ENCODE results near the gene ANKRD66.
"Not testable (repeated sequence)": the region's sequence is repeated elsewhere in the genome, so short reads cannot be mapped to it uniquely, and the experiment has no call there.

ANKRD66 gene

DNA sequence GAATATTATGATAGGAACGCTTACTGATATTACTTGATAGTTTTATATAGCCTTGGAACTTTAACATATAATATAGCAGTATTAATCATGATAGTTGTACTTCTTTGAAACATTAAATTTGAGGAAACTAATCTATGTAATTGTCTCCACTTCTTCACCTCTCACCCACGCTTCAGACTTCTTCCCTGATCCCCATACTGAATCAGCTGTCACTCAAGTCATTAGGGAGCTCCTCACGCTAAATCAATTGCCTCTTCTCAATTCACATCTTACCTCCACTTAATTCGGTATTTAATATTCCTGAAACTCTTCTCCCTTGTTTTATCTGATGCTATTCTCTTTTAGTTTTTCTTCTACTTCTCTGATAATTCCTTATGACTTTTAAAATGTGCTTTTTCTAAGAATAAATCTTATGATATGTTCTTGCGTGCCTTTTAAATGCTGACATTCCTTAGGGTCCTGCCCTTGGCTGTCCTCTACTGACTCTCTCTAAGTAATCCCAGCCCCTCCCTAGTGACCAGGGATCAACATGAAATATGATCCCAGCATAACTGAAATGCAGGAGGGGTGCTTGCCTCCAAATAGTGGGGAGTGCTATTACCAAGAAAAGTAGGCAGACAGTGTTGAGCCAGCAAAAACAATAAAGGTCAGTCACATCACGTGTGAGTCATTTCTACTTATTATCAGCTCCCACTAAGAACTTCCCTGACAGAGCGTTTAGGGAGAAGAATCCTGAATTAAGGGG is 9.9 kb downstream of the ANKRD66 start:
- no peak for DNase-seq

DNA sequence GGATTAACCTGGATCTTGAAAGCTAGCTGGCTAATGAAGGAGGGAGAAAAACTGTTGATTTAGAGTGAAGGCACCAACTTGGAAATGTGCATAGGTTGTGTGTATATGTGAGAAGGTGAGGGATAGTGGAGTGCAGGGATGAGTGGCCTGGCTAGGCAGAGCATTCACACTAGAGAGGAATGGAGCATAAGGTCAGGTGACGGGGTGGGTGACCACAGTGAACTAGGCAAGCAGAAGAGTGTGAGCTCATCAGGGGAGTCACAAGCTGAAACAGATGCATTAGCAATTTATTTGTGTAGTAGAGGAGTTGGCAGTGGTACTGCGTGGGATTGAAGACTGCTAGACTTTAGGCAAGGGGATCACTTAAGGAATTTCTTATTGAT is 10.5 kb downstream of the ANKRD66 start:
- no peak for DNase-seq

DNA sequence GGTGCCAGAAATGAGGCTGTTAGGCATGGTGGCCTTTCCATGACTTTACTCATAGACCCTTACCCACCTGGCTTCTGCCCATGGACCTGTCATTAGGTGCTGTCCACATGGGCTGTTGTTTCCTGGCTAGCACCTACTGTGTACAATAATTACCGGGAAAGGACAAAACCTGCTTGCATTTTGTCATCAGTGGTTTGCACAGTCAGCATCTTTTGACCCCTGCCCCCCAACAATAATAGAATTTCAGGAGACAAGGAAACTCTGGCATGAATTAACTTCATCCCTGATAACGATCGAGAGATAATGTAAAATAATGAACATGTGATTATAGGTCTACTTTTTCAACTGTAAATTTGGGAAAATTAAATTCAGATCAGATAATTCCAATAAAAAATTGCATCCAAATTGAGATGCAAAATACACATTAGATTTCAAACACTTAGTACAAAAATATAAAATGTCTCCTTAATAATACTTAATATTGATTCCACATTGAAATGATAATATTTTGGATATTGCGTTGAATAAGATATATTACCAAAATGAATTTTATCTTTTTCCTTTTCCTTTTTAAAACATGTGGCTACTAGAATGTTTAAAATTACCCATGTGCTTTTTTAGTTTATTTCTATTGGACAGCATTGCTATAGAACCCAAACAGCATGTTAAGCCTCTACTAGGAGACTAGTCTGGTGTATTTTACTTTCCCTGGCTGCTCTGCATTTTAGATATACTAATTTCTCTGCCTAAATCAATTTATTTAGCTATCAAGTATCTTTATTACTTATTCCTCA is 12.4 kb downstream of the ANKRD66 start:
- no peak for DNase-seq

DNA sequence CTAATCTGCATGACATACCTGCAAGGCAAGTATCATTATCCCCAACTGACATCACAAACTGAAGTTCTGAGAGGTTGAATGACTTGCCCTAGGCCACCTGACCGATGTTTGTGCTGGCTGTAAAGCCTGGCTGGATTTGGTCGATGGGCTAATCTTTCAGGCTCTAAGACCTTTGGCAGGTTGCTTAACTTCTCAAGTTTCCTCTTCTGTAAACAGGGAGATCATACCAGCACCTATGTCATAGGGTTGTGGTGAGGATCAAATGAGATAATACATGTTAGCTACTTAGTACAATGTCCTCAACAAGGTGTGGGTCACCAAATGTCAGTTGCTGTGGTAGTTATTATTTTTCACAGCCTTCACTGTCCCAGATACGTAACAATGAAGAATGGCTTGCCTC is 14.2 kb downstream of the ANKRD66 start:
- no peak for DNase-seq

DNA sequence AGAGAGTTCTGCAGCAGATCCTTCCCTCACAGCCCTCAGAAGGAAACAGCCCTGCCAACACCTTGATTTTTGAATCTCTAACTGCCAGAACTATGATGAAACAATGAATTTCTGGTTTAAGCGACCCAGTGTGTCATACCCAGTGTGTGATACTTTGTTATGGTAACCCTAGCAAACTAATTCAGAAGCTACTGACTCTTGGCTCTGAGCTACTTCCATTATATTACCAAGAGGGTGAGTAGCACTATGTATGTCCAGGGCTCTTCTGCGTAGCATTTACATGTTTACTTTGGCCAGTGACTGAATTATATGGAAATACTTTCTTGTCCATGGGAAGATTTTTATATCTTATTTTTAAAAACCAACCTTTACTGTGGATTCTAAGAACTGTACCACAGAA is 16.7 kb downstream of the ANKRD66 start:
- no peak for DNase-seq

DNA sequence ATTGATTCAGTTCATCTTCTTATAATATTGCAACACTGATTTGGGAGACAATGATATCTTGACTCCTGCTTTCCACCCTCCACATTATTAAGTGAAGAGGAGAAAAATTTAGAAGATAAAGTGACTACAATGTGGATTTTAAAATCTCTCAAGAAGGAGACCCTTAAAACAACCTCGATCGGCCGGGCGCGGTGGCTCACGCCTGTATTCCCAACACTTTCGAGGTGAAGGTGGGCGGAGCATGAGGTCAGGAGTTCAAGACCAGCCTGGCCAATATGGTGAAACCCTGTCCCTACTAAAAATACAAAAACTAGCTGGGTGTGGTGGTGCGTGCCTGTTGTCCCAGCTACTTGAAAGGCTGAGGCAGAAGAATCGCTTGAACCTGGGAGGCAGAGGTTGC is 17.5 kb downstream of the ANKRD66 start:
- DNase-seq, result not testable (repeated sequence)

DNA sequence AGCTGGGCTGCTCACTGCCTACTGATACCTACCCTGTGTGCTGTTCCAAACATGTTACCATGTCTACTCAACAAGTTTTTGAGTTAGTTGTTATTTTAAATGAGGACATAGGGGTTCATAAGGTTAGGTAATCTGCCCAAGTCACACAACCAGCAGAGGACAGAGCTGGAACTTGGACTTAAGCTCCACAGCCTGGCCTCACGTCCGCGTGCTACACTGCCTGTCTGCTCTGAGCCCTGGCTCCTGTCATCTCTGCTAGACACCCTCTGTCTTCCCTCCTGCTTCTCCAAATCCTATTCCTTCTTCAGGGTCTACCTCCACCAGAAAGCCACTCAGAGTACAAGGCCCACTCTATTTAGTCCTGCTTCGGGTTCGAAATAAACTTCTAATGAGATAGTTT is 18.2 kb downstream of the ANKRD66 start:
- DNase-seq, result no peak

DNA sequence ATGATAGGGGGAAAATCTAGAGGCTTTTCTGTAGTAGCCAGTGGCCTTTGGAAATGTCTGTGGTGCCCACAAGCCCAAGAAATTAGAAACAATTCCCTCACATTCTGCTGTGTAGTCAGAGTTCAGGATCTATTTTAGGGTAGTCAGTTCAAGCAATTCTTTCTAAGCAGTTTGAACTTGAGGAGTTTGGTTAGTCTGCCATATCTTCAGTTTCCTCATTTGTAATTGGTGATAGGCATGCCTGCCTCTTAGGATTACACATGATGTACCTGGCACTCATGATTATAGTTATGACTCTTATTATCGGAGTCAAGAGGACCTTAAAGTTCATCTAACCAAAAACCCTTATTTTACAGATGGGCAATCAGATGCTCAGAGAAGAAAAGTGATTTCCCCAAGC is 25.3 kb downstream of the ANKRD66 start:
- DNase-seq, result no peak

DNA sequence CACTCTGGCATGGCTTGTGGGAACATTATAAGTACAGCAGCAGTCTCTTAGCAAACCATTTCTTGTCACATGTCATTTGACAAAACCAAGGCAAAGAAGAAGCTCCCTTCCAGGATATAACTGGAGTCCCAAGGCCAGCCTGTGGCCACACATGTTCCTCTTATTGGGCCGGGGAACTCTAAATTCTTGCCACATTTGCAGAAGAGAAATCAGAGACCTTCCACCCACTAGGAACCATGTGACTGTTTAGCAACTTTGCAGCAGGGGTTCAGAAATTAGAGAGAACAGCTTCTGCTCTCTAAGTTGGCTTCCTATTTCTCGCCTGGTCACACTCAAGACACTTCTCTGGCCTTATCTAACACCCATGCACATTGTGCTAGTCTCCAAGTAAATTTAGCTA is 26.0 kb downstream of the ANKRD66 start:
- no peak for DNase-seq

DNA sequence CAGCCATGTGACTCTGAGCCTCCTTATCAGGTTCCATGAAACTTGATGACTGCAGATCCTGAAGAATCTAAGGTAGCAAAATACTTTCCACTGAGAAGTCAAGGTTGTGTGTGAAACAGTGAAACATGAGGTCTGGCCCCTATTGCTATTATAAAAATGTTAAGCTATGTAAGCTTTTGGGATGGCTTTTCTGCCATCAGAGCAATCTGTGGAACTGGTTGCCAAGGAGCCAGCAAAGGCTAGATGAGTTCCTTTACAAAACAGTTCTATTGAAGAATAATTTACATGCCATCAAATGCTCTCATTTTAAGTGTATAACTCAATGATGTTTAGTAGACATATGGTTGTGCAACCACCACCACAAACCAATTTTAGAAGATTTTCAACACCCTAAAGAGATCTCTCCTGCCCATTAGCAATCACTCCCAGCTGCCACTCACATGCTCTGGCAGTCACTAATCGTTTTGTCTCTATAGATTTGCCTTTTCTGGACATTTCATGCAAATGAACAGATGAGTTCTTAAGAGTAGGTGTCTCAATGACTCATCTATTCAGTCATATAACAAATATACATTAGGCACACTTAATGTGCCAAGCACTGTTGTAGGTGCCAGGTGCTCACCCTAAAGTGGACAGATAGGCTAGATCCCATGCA is 26.6 kb downstream of the ANKRD66 start:
- no peak for DNase-seq

DNA sequence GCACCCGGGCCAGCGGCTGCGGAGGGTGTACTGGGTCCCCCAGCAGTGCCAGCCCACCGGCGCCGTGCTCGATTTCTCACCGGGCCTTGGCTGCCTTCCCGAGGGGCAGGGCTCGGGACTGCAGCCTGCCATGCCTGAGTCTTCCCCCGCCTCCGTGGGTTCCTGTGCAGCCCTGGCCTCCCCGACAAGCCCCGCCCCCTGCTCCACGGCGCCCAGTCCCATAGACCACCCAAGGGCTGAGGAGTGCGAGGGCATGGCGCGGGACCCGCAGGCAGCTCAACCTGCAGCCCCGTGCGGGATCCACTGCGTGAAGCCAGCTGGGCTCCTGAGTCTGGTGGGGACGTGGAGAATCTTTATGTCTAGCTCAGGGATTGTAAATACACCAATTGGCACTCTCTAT is 28.0 kb downstream of the ANKRD66 start:
- DNase-seq, result not testable (repeated sequence)

DNA sequence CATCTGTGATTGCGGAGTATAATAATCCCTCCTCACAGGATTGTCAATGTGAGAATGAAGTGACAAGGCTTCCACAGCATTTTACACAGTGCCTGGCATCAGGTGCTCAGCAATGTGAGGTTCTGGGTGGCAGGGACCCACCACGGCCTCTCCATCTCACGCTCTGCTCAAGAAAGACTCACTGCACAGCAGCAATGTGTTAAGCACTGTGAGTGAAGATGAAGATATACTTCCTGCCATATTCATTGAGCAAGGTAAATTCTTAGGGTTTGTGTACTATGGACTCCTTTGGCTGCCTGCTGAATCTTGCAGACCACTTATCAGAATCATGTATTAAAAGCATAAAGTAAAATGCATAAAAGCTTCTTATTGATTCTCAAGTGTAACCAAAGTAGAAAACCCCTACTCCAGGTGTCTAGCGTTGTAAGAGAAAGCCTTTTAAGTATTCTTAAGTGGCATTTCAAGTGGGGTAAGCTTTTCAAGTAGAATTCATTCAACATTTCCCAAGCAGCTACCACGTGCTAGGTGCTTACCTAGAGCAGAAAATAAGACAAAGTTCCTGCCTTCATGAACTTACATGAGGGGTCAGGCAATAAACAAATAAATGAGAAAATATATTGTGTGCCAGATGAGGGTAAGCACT is 29.5 kb downstream of the ANKRD66 start:
- DNase-seq, result no peak

DNA sequence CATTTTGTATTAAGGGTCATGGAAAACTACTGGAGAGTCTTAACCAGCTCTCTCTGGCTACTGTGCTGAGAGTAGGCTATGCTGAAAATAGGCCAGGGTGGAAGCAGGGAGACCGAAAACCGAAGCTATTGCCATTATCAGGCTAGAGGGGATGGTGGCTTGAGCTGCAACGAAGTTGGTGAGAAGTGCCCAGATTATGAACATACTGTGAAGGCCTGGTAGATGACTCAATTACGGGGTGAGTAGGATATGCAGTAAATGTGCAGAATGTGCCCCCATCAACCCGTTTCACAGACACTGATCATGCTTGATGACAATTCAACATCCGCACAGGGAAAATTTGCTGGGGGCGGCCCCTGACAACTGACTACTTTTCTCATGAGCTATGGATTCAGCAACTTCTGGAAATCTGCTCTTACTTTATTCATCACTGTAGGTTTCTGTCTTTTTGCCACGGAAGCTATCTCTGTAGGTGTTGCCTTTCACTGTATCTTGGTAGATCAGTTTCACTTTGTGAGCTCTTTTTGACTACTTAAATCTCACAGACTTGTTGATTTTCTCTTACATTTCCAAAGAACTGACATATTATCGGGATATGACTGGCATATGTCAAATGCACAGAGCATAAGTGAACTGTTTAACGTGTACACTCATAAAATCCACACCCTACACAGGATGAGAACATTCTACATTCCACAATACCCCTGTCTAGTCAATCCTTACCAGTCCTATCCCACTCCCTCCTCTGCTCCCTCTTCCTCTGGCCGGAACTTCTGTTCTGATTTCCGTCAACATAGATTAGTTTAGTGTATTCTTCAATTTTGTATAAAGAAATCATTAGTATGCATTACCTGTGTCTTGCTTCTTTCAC is 31.0 kb downstream of the ANKRD66 start:
- DNase-seq, result no peak

DNA sequence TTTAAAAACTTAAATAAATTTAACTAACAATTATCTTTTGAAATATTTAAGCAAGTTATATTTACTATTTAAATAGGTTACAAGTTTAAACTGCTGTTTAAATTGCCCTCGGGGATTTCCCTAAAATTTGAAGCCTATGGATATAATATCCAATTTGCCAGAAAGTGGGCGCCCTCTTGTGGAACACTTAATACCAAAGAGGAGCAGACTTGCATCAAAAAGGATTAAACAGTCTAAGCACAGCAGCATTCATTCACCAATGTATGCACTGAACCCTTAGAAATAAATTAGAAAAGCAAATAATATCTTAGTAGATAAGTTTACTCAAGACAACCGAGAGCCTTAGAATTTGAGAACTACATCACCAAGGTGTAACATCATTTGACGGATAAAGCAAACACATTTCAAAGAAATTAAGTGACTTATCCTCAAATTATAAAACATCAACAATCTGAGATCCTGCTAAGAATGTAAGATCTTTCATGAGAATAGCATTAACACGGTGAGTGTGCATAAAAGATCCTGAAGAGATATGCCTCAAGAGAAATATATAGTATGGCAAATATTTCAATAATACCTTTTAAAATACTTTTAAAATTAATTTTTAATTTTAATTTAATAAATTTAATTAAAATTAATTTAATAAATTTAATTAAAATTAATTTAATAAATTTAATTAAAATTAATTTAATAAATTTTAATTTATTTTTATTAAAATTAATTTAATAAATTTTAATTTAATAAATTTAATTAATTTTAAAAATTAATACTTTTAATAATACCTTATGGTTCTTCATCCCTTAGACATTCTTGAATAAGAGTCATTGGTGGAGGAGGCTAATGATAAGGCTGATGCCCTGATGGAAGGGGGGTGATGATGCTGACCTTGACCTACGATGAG is 35.0 kb downstream of the ANKRD66 start:
- DNase-seq, result peak; percentile 92

DNA sequence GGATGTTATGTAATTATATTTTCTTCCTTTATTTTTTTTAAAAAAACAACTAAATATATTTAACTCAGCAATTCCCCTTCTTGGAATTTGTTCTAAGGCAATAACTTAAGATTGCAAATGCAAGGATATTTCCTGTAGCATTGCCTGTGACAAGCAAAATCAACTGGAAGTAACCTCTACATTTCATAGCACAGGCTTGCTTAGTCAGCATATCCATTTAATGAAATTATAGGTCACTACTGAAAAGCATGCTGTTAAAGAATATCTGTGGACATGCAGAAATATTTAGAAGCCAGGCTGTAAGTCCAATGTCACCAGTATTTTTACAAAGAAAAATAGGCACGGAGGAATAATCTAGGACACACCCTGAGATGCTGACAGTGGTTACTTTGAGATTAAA is 37.8 kb downstream of the ANKRD66 start:
- no peak for DNase-seq

DNA sequence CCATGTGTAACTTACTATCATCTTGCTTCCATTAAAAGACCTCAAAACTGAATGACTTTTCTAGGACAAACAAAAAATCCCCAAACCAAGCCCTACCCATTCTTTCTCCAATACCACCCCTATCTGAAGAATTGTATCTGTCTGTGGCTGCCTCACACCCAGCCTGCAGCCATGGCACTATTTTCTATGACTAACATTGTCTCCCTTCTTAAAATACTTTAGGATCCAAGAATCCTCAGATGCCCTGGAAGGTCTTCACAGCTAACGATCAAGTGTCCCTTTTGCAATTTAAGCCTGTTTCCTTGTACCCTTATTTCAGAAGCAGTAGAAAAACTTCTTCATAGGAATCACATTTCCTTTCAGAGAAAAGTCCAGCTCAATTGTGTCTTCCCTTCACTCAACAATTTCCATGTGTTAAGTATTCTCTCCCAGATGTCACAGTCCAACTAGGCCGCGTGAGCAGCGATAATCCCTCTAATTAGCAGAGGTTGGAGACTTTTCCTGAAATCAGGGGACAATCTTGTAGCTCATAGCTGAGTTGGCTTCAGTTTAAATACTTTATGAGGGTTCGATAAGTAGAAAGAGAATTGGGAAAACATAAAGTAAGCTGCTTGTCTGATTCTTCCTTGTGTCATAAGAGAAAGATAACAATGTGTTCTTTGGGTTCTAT is 41.3 kb downstream of the ANKRD66 start:
- DNase-seq, result no peak

DNA sequence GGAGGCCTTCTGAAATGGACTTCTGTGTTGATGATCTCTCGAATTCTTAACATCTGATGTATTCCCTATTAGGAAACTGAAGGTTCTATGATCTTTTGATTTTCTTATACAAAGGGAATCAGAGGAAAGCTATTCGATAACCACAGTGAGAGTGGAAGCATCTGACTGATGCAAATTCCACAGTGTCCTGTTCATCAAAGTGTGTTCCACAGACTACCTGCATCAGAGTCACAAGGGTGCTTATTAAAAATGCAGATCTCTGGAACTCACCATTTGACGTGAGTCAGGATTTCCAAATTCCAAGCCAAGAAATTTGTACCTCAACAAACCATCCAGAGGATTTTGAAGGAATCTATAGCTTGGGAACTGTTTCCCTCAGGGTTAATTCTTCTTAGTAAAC is 42.1 kb downstream of the ANKRD66 start:
- DNase-seq, result no peak

DNA sequence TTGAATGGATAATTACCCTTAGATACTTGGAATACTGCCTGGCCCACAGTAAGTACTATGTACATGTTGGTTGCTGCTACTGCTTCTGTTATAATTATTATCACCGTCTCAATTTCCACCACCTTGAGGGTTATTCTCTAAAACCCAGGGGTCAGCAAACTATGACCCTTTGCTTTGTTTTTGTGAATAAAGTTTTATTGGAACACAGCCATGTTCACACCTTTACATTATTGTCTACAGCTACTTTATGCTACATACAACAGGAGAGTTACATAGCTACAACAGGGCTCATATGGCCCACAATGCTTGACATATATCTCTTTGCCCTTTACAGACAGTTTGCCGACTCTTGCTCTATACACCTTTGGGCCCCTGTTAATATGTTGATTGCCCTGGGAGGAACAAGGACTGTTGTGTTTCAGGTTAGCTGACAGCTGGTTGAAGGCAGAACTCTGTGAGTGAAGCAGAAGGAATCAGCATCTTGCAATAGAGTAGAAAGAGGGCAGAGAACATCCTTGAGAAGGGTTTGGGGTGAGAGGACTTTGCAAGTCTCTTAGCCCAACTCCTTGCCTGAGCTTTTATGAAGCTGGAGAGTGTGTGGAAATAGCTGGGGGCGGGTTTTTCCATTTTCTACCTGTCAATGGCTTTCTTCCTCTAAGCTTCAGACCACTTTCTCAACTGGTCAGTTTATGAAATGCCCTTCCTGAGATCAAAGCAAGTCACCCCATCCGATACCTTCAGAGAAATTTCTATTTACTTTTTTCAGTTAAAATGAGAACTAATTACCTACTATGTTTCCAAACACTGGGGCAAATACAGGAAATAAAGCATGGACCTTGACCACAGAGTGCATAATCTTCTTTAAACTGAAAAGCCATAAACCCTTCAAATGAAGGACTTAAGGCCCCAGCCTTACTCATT is 43.0 kb downstream of the ANKRD66 start:
- no peak for DNase-seq

DNA sequence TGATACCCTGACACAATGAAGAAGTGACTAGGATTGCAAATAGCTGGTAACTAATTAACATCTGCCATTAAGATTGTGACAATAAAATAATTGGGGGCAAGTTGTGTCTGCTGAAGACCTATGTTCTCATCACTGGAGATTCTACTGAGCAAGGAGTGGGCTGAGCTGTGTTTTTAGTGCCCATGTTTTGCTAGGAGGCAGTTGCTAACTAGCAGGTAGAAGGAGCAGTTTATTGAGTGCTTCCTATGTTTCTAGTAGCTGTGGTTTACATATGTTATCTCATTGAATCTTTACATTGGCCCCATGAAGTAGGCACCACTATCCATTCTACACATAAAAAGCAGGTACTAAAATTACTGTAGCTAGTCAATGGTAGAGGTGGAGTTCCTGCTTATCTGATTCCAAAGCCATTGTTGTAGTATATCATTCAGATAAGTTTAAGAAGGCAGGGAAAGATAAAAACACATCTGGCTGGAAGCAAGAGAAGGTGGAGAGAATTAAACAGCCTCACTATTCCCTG is 43.7 kb downstream of the ANKRD66 start:
- no peak for DNase-seq
